ENCODE data around the gene RPS21.

DNA sequence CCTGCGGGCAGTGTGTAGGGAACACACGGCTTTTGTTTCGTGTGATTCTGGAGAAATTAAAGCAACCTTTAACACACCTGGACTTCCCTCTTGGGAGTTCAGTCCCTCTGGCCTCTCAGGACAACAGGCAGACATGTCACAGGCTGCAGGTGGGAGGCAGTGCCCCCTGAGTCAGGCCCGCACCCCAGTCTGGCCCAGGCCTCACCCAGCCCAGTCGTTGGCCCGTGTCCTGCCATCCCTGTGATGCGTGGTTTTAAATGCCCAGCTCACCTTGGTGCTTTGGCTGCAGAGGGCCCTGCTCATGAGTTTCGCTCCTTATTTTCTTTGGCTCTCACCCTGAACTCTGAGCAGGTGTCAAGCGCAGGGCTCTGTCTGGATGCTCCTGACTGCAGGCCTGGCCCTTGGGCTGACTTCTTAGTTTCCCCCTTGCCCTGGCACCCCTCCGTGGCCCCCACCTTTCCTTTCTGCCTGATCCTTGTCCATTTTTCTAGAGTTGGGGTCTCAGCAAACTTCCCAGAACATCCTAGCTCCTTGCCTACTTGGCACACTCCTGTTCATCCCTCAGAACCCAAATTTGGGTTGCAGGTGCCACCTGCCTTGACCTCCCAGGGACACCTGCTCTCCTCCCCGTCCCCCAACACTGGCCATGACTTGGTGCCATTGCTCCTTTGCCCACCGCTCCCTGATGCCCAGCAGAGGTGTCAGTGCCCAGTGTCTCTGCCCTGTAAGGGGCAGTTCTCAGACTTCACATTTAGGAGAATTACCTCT is 22.4 kb downstream of the RPS21 start:
- TF ChIP-seq, protein P1, sequence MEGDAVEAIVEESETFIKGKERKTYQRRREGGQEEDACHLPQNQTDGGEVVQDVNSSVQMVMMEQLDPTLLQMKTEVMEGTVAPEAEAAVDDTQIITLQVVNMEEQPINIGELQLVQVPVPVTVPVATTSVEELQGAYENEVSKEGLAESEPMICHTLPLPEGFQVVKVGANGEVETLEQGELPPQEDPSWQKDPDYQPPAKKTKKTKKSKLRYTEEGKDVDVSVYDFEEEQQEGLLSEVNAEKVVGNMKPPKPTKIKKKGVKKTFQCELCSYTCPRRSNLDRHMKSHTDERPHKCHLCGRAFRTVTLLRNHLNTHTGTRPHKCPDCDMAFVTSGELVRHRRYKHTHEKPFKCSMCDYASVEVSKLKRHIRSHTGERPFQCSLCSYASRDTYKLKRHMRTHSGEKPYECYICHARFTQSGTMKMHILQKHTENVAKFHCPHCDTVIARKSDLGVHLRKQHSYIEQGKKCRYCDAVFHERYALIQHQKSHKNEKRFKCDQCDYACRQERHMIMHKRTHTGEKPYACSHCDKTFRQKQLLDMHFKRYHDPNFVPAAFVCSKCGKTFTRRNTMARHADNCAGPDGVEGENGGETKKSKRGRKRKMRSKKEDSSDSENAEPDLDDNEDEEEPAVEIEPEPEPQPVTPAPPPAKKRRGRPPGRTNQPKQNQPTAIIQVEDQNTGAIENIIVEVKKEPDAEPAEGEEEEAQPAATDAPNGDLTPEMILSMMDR (IDR thresholded peaks at IDR 0.05), result no peak
- TF ChIP-seq POLR2A (IDR thresholded peaks at IDR 0.05), result no peak
